Inferior parietal cortex (tissue), 1 donor: ENCODE measurements around the gene TMED6.
"Not testable (repeated sequence)": the region's sequence is repeated elsewhere in the genome, so short reads cannot be mapped to it uniquely, and the experiment has no call there.

Experiments used
- DNase-seq: peaks from one replicate; pipeline ENCODE4 v3.0.0-alpha.2; 2016; ENCODE audit errors: extremely low spot score

Gene TMED6

DNA sequence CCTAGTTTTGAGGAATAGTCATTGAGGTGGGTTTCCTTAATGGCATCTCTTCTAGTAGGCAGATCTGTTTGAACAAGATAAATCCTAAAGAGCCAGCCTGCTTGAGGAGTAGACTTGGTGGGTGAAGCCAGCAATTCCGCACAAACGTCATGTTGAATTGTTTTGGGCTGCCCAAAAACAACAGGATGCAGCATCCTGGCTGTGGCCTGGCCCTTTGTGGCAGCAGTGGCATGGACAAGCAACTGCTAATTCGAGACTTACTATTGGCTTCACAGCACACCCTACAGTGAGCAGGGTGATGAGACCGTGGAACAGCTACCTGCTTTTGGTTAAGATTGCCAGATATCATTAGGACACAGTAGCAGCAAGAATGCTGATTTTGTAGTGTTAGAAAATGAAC, 49.7 kb downstream of the TMED6 start:
- no peak for DNase-seq

DNA sequence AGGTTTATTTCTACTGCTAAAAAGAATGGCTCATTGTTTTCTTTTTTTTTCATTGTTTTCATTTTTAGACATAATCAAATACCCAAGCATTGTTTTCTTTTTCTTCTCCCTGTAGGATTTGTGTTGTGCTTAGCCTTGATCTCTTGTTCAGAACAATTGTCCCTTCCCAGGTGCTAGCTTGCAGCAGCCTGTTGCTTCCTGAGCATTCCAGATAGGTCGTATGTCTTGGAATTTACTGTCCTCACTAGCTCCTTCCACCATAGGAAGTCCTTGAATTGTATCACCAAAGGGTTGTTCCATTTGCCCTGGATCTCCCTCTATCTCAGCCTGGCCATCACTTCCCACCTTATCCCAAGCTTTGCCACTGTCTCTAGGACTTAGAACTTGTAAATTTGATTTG, 50.4 kb downstream of the TMED6 start:
- no peak for DNase-seq

DNA sequence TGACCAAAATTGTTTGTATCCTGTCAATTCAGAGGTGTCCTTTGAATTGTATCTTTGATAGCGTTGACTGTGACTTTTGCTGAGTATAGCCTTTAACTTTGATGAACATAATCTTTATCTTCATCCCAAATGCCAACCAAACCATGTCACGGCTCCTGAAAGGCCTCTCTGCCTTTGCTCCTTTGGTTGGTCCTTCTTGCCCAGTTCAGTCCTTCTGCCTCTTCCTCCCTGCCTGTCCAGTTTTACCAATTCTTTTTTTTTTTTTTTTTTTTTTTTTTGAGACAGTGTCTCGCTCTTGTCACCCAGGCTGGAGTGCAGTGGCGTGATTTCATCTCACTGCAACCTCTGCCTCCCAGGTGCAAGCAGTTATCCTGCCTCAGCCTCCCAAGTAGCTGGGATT, 53.3 kb downstream of the TMED6 start:
- no peak for DNase-seq

DNA sequence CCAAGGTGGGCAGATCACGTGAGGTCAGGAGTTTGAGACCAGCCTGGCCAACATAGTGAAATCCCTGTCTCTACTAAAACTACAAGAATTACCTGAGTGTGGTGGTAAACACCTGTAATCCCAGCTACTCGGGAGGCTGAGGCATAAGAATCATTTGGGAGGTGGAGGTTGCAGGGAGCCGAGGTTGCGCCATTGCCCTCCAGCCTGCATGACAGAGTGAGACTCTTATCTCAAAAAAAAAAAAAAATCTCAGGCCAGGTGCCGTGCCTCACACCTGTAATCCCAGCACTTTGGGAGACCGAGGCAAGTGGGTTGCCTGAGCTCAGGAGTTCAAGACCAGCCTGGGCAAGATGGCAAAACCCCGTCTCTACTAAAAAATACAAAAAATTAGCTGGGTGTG, 54.8 kb downstream of the TMED6 start:
- not testable (repeated sequence) for DNase-seq

DNA sequence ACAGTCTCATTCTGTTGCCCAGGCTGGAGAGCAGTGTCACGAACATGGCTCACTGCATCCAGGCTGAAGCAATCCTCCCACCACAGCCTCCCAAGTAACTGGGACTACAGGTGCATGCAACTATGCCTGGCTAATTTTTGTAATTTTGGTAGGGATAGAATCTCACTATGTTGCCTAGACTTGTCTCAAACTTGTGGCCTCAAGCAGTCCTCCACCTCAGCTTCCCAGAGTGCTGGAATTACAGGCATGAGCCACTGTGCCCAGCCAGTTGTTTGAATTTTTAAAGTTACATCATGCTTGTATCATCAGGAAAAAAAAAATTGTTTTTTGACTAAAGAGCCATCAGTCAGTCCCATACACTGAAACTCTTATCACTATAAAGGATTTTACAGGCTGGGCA, 57.5 kb downstream of the TMED6 start:
- DNase-seq: no peak

DNA sequence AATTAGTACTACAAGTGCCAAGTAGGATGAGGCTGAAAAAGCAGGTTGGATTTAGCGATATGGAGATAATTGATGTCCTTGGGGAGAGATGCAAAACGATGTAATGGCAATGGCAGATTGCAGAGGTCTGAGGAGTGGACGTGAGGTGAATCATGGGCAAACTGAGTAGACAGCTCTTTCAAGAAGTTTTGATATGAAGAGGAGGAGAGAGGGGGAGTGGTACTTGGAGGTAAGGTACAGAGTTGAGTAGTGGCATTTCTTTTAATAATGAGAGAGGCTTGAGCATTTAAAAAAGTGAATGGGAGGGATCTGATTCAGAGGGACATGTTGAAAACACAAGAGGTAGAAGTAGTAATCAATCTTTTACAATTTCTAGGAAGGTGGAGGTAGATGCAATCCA, 58.2 kb downstream of the TMED6 start:
- no peak for DNase-seq
